HepG2 (cell line): ENCODE results near the gene GLT1D1. TPM values are rescaled to one million over a fixed set of nuclear protein-coding genes. Genes with fewer than 3 reads are reported as not detected.

Experiments
- ATAC-seq: fragments of 200-7000 bp; cut with Tn5 transposase; 3 replicates; pipeline ENCODE4 v1.9.1; 2020; ENCODE audit warnings: mild to moderate bottlenecking, moderate library complexity
- BruUV-seq: library from RNA; stranded (reverse); fragments of 400-500 nt; replicated peaks from 2 replicates; lab custom pipeline; 2021; lab: Mats Ljungman, UMichigan
- CTCF ChIA-PET: fragments of 300-600 bp; formaldehyde crosslinking; extraction: SDS; loops from one replicate; lab custom pipeline; 2021; ENCODE audit warnings: low total read pairs, inconsistent platforms, low intra/inter-chr PET ratio; lab: Yijun Ruan, JAX
- POLR2A ChIA-PET: fragments of 350-600 bp; sonication (Branson Sonifier 250); formaldehyde crosslinking; loops from one replicate; lab custom pipeline; 2020; ENCODE audit warnings: antibody characterized with exemption, inconsistent platforms; lab: Yijun Ruan, JAX
- DNase-seq: peaks from one replicate; pipeline ENCODE4 v3.0.0-alpha.2; 2015; ENCODE audit warnings: low spot score
- FAIRE-seq: peaks from 3 replicates; lab custom pipeline; 2011; peaks lifted over from hg19 to GRCh38; lab: Jason Lieb, UNC
- H2AFZ ChIP-seq: one replicate; pipeline ENCODE4 v1.6.1; 2011; ENCODE audit warnings: low read length, inconsistent platforms
- H3K27ac ChIP-seq: fragments of 300-600 bp; 3 replicates; pipeline ENCODE4 v1.8.0; 2011; ENCODE audit warnings: mixed run types, mild to moderate bottlenecking, mixed read lengths, low read length, inconsistent platforms; ENCODE audit not compliant: insufficient read depth; ENCODE audit errors: extremely low read length
- H3K27me3 ChIP-seq, 2 experiments: fragments of 200-600 bp in 1 of 2; 2 replicates in 1 of 2; 3 replicates in 1 of 2; pipeline versions ENCODE4 v1.6.0 to v1.8.0; 2011; ENCODE audit warnings: low read length in 2 of 2, mild to moderate bottlenecking in 2 of 2, moderate library complexity in 2 of 2, inconsistent platforms in 1 of 2; ENCODE audit not compliant: insufficient read depth in 2 of 2, control insufficient read depth in 1 of 2
- H3K36me3 ChIP-seq, 2 experiments: fragments of 200-600 bp in 1 of 2; replicated peaks in 1 of 2; 2 replicates in 1 of 2; 3 replicates in 1 of 2; pipeline versions ENCODE4 v1.5.1 to v1.8.0; 2011; ENCODE audit warnings: low read length in 2 of 2, inconsistent platforms in 1 of 2; ENCODE audit not compliant: insufficient read depth in 2 of 2, control insufficient read depth in 1 of 2
- H3K4me1 ChIP-seq: 2 replicates; pipeline ENCODE4 v1.5.1; 2012; ENCODE audit warnings: low read length, inconsistent platforms; ENCODE audit not compliant: insufficient read depth
- H3K4me2 ChIP-seq: 2 replicates; pipeline ENCODE4 v1.6.0; 2011; ENCODE audit warnings: low read depth, low read length, inconsistent platforms
- H3K4me3 ChIP-seq, 3 experiments: fragments of 200-600 bp in 1 of 3; sonication (generic), shearing (Covaris generic) in 1 of 3; replicated peaks in 1 of 3; 2 replicates each; pipeline ENCODE4 v1.5.1; 2011 to 2016; ENCODE audit warnings: low read length in 3 of 3, inconsistent platforms in 2 of 3, low read depth in 2 of 3, mild to moderate bottlenecking in 2 of 3, control low read depth in 1 of 3, mixed read lengths in 1 of 3; ENCODE audit not compliant: insufficient read depth in 1 of 3
- H3K79me2 ChIP-seq: one replicate; pipeline ENCODE4 v1.6.1; 2011; ENCODE audit warnings: low read length, inconsistent platforms; ENCODE audit not compliant: insufficient read depth
- H3K9ac ChIP-seq: 2 replicates; pipeline ENCODE4 v1.6.0; 2011; ENCODE audit warnings: mild to moderate bottlenecking, low read depth, low read length, inconsistent platforms; ENCODE audit not compliant: insufficient read depth
- H3K9me3 ChIP-seq: 2 replicates; pipeline ENCODE4 v1.5.1; 2012; ENCODE audit warnings: mild to moderate bottlenecking, low read length
- H4K20me1 ChIP-seq: 2 replicates; pipeline ENCODE4 v1.6.0; 2011; ENCODE audit warnings: inconsistent platforms, mild to moderate bottlenecking, low read length, moderate library complexity; ENCODE audit not compliant: insufficient read depth
- KMT2A ChIP-seq: sonication (generic); formaldehyde crosslinking; IDR thresholded peaks from 2 replicates; pipeline ENCODE4 v1.4.0; 2020; ENCODE audit warnings: missing genetic modification reagents
- RAD21 ChIP-seq: fragments of 450-650 bp; formaldehyde crosslinking; IDR thresholded peaks from 2 replicates; pipeline ENCODE4 v1.5.0; 2020; ENCODE audit warnings: mild to moderate bottlenecking
- SMARCE1 ChIP-seq: fragments of 450-650 bp; IDR thresholded peaks from 2 replicates; pipeline ENCODE4 v1.6.1; 2017; ENCODE audit warnings: borderline replicate concordance
- SRSF9 ChIP-seq: fragments of 200-400 bp; formaldehyde crosslinking; IDR thresholded peaks from 2 replicates; pipeline ENCODE4 v1.6.1; 2018; ENCODE audit warnings: borderline replicate concordance, mild to moderate bottlenecking, low read depth, low read length; ENCODE audit not compliant: insufficient read depth, poor library complexity, severe bottlenecking
- TOE1 ChIP-seq: sonication (generic); formaldehyde crosslinking; IDR thresholded peaks from 2 replicates; pipeline ENCODE4 v1.4.0; 2020; ENCODE audit warnings: mild to moderate bottlenecking, missing genetic modification reagents
- ZFP41 ChIP-seq: sonication (generic); formaldehyde crosslinking; IDR thresholded peaks from 2 replicates; pipeline ENCODE4 v1.4.0; 2020; ENCODE audit warnings: mild to moderate bottlenecking, missing genetic modification reagents, borderline replicate concordance
- ZNF350 ChIP-seq: sonication (generic); formaldehyde crosslinking; IDR thresholded peaks from 2 replicates; pipeline ENCODE4 v1.4.0; 2020; ENCODE audit warnings: mild to moderate bottlenecking, low read depth, missing genetic modification reagents, borderline replicate concordance
- ZSCAN20 ChIP-seq: sonication (generic); formaldehyde crosslinking; IDR thresholded peaks from 2 replicates; pipeline ENCODE4 v1.4.0; 2020; ENCODE audit warnings: missing genetic modification reagents, mild to moderate bottlenecking, borderline replicate concordance
- WGBS: methylation state at CpG from one replicate; pipeline ENCODE4 v1.1.6; 2017; ENCODE audit warnings: low lambda C conversion rate; 5-methylcytosine and 5-hydroxymethylcytosine counted together
- in situ Hi-C: cut with HindIII; loops from 2 replicates; pipeline ENCODE4 v1.10.0; 2017; ENCODE audit warnings: low pct_unique_long_range_greater_than_20kb; ENCODE audit not compliant: extremely low pct_ligation_motif_present
- intact Hi-C: fragments of 100-400 bp; cut with micrococcal nuclease; formaldehyde crosslinking; loops from one replicate; pipeline ENCODE4 v1.10.0; 2022; ENCODE audit not compliant: unreplicated experiment
- polyA plus RNA-seq, 8 experiments: library from polyadenylated mRNA; depleted of rRNA in 3 of 8; stranded (reverse) in 7 of 8; unstranded in 1 of 8; fragments of >200 nt; fragmentation: Illumina TruSeq in 4 of 8; extraction: Trizol in 4 of 8; gene quantifications; 2 replicates each; pipeline versions ENCODE4 v1.2.1 to v1.2.3, GENCODE V29; 2011 to 2016; ENCODE audit warnings: low read depth in 4 of 8, missing spikeins in 1 of 8, mixed read lengths in 1 of 8; ENCODE audit not compliant: insufficient read depth in 1 of 8
- total RNA-seq, 5 experiments: library from RNA; depleted of rRNA; stranded (reverse); fragments of >200 nt; fragmentation: Illumina TruSeq; extraction: Trizol; gene quantifications; 2 replicates each; pipeline ENCODE4 v1.2.3, GENCODE V29; 2016; ENCODE audit warnings: low read depth in 1 of 5
- TF ChIP-seq, protein P1 (sequence below): sonication (generic); formaldehyde crosslinking; IDR thresholded peaks from 2 replicates; pipeline ENCODE4 v1.8.0; 2022; ENCODE audit warnings: missing genetic modification reagents, mild to moderate bottlenecking, moderate library complexity, borderline replicate concordance
- TF ChIP-seq, protein P2 (sequence below): fragments of 450-650 bp; IDR thresholded peaks from 2 replicates; pipeline ENCODE4 v1.6.1; 2017
- TF ChIP-seq, protein P3 (sequence below): conservative IDR thresholded peaks from 2 replicates; pipeline ENCODE4 v1.6.1; 2018; ENCODE audit warnings: missing genetic modification reagents

Gene GLT1D1
- total and polyA plus RNA-seq, 2 of the 13 experiments (the other 11 are each of a cell fraction or from before 2014, with no cell fraction given) = 0.09 to 0.17 TPM

DNA sequence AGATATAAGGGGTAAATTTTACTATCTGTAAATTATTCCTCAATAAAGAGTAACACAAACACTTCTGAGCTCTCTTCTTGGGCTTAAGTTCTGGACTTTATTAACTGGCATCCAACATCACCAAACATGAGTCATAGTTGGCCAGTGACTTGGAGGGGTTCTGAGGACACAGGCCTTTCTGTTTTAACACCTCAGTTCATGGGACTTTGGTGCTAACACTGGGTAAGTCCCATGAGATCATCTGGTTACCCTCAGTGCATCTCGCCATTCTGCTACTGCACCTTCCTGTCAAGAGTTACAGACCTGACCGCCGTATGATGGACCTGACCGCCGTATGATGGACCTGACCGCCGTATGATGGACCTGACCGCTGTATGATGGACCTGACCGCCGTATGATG, 39.4 kb upstream of the GLT1D1 start:
- no peak overlapping the region for H3K9ac ChIP-seq
- ChIA-PET POLR2A (no interaction called here), CTCF (no interaction called here)
- peaks cover 15% of the 10 kb centered on the region; the same call in 1 of the 2 replicates for H4K20me1 ChIP-seq
- WGBS = 77% methylated on average over 10 of the region's 10 CpGs
- H3K4me2 ChIP-seq = no peak overlapping the region
- ATAC-seq (no peak), DNase-seq (no peak), FAIRE-seq (no peak)
- H3K9me3 ChIP-seq = no peaks in the 10 kb centered on the region
- H2AFZ ChIP-seq = no peak overlapping the region
- no TSS peak for BruUV-seq
- H3K4me1 ChIP-seq = peaks cover 8% of the 10 kb centered on the region; the same call in 1 of the 2 replicates
- no peak overlapping the region for H3K4me3 ChIP-seq
- TF ChIP-seq ZNF350 (CRISPR knock-in tag) (no peak), SMARCE1 (no peak), ZFP41 (CRISPR knock-in tag) (no peak), SRSF9 (no peak), TOE1 (CRISPR knock-in tag) (no peak), ZSCAN20 (no peak), RAD21 (no peak), KMT2A (CRISPR knock-in tag) (no peak)
- TF ChIP-seq, protein P1, sequence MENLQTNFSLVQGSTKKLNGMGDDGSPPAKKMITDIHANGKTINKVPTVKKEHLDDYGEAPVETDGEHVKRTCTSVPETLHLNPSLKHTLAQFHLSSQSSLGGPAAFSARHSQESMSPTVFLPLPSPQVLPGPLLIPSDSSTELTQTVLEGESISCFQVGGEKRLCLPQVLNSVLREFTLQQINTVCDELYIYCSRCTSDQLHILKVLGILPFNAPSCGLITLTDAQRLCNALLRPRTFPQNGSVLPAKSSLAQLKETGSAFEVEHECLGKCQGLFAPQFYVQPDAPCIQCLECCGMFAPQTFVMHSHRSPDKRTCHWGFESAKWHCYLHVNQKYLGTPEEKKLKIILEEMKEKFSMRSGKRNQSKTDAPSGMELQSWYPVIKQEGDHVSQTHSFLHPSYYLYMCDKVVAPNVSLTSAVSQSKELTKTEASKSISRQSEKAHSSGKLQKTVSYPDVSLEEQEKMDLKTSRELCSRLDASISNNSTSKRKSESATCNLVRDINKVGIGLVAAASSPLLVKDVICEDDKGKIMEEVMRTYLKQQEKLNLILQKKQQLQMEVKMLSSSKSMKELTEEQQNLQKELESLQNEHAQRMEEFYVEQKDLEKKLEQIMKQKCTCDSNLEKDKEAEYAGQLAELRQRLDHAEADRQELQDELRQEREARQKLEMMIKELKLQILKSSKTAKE (CRISPR knock-in tag) = no peak
- TF ChIP-seq, protein P2, sequence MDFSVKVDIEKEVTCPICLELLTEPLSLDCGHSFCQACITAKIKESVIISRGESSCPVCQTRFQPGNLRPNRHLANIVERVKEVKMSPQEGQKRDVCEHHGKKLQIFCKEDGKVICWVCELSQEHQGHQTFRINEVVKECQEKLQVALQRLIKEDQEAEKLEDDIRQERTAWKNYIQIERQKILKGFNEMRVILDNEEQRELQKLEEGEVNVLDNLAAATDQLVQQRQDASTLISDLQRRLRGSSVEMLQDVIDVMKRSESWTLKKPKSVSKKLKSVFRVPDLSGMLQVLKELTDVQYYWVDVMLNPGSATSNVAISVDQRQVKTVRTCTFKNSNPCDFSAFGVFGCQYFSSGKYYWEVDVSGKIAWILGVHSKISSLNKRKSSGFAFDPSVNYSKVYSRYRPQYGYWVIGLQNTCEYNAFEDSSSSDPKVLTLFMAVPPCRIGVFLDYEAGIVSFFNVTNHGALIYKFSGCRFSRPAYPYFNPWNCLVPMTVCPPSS = no peak
- TF ChIP-seq, protein P3, sequence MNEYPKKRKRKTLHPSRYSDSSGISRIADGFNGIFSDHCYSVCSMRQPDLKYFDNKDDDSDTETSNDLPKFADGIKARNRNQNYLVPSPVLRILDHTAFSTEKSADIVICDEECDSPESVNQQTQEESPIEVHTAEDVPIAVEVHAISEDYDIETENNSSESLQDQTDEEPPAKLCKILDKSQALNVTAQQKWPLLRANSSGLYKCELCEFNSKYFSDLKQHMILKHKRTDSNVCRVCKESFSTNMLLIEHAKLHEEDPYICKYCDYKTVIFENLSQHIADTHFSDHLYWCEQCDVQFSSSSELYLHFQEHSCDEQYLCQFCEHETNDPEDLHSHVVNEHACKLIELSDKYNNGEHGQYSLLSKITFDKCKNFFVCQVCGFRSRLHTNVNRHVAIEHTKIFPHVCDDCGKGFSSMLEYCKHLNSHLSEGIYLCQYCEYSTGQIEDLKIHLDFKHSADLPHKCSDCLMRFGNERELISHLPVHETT (CRISPR knock-in tag) = no peak
- H3K27ac ChIP-seq = no peak overlapping the region
- in situ Hi-C loops = no loop called here
- H3K79me2 ChIP-seq = peaks cover 61% of the 10 kb centered on the region
- H3K27me3 ChIP-seq = no peaks in the 10 kb centered on the region
- intact Hi-C loops = no loop called here
- peaks cover 7 to 43% of the 10 kb centered on the region in 2 experiments; a peak in 4 of 5 replicates for H3K36me3 ChIP-seq
